Mammary epithelial cell (primary cell): ENCODE measurements around the gene CFAP45.

Experiments used
- EZH2 ChIP-seq: IDR thresholded peaks from 2 replicates; pipeline ENCODE4 v1.6.1; 2012; ENCODE audit warnings: low read length, inconsistent platforms, borderline replicate concordance
- TF ChIP-seq, protein P1 (sequence below), 2 donors: IDR thresholded peaks in 1 of 2; conservative IDR thresholded peaks in 1 of 2; 2 replicates each; pipeline ENCODE4 v1.5.1; 2011 to 2012; ENCODE audit warnings: inconsistent platforms in 2 of 2, low read length in 2 of 2, mild to moderate bottlenecking in 2 of 2, control low read depth in 1 of 2, low read depth in 1 of 2; ENCODE audit not compliant: insufficient read depth in 1 of 2; ENCODE audit errors: extremely low read depth in 1 of 2

DNA sequence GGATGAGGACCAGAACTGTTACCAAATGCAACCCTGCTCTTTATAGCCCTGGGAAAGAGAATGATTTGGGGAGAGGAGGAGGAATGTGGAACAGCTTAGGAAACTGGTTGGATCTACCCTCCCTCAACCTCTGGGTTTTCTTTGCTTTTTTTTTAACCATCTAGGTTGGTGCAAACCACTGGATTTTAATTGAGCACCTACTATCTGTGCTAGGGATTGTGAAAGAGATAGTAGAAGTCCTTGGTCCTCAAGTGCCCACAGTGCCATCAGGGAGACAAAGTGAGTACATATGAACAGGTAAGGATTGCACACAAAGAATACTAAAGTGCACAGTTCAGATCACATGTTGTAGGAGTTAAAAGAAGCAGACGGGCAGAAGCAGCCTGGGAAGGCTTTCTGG lies 20.7 kb upstream of the CFAP45 start:
- TF ChIP-seq, protein P1, sequence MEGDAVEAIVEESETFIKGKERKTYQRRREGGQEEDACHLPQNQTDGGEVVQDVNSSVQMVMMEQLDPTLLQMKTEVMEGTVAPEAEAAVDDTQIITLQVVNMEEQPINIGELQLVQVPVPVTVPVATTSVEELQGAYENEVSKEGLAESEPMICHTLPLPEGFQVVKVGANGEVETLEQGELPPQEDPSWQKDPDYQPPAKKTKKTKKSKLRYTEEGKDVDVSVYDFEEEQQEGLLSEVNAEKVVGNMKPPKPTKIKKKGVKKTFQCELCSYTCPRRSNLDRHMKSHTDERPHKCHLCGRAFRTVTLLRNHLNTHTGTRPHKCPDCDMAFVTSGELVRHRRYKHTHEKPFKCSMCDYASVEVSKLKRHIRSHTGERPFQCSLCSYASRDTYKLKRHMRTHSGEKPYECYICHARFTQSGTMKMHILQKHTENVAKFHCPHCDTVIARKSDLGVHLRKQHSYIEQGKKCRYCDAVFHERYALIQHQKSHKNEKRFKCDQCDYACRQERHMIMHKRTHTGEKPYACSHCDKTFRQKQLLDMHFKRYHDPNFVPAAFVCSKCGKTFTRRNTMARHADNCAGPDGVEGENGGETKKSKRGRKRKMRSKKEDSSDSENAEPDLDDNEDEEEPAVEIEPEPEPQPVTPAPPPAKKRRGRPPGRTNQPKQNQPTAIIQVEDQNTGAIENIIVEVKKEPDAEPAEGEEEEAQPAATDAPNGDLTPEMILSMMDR (conservative IDR thresholded peaks at IDR 0.05 in 1 of 2, IDR thresholded peaks at IDR 0.05 in 1 of 2; ENCODE audit: extremely low read depth in 1 of 2, insufficient read depth in 1 of 2, low read depth in 1 of 2, low read length in 2 of 2), result no peak
- no peak for TF ChIP-seq EZH2
